SK-N-SH treated with all-trans-retinoic acid at 6 μM for 48 hours (cell line): ENCODE measurements around the gene CXCR5.

ENCODE experiments used
- ARNTL ChIP-seq: fragments of 450-650 bp; formaldehyde crosslinking; IDR thresholded peaks from 2 replicates; pipeline ENCODE4 v1.5.0; 2020; ENCODE audit warnings: low read depth, mild to moderate bottlenecking, moderate library complexity, borderline replicate concordance
- ESRRG ChIP-seq: fragments of 250-450 bp; sonication (Bioruptor Pico); IDR thresholded peaks from 2 replicates; pipeline ENCODE4 v1.6.1; 2021; ENCODE audit warnings: mild to moderate bottlenecking
- GLIS3 ChIP-seq: fragments of 250-450 bp; sonication (Bioruptor Pico); IDR thresholded peaks from 2 replicates; pipeline ENCODE4 v1.5.0; 2020; ENCODE audit warnings: mild to moderate bottlenecking, moderate library complexity
- ISL1 ChIP-seq: fragments of 250-450 bp; sonication (Bioruptor Pico); IDR thresholded peaks from 2 replicates; pipeline ENCODE4 v2.1.2; 2022; ENCODE audit warnings: mild to moderate bottlenecking, moderate library complexity
- OSR1 ChIP-seq: fragments of 250-450 bp; sonication (Bioruptor Pico); IDR thresholded peaks from 2 replicates; pipeline ENCODE4 v1.8.0; 2022; ENCODE audit warnings: moderate library complexity, mild to moderate bottlenecking, inconsistent platforms
- POU6F1 ChIP-seq: fragments of 250-450 bp; sonication (Bioruptor Pico); IDR thresholded peaks from 2 replicates; pipeline ENCODE4 v1.8.0; 2021; ENCODE audit warnings: low read depth, mild to moderate bottlenecking, moderate library complexity, borderline replicate concordance
- RARB ChIP-seq: fragments of 250-450 bp; sonication (Bioruptor Pico); IDR thresholded peaks from 2 replicates; pipeline ENCODE4 v1.8.0; 2021; ENCODE audit warnings: mild to moderate bottlenecking, moderate library complexity
- SNAI2 ChIP-seq: fragments of 250-450 bp; sonication (Bioruptor Pico); IDR thresholded peaks from 2 replicates; pipeline ENCODE4 v1.5.0; 2020; ENCODE audit warnings: mild to moderate bottlenecking, moderate library complexity
- TCF4 ChIP-seq: fragments of 250-450 bp; sonication (Bioruptor Pico); IDR thresholded peaks from 2 replicates; pipeline ENCODE4 v1.8.0; 2021; ENCODE audit warnings: mild to moderate bottlenecking, moderate library complexity, borderline replicate concordance
- ZFP3 ChIP-seq: fragments of 250-450 bp; sonication (Bioruptor Pico); IDR thresholded peaks from 2 replicates; pipeline ENCODE4 v1.5.0; 2020; ENCODE audit warnings: mild to moderate bottlenecking, moderate library complexity
- ZNF565 ChIP-seq: fragments of 450-650 bp; formaldehyde crosslinking; conservative IDR thresholded peaks from 2 replicates; pipeline ENCODE4 v1.5.0; 2020; ENCODE audit warnings: low read depth, mild to moderate bottlenecking, moderate library complexity
- ZNF70 ChIP-seq: fragments of 450-650 bp; formaldehyde crosslinking; IDR thresholded peaks from 2 replicates; pipeline ENCODE4 v1.5.0; 2020; ENCODE audit warnings: mild to moderate bottlenecking, moderate library complexity
- ZNF8 ChIP-seq: fragments of 450-650 bp; formaldehyde crosslinking; IDR thresholded peaks from 2 replicates; pipeline ENCODE4 v1.5.0; 2020; ENCODE audit warnings: mild to moderate bottlenecking, moderate library complexity
- TF ChIP-seq, protein P1 (sequence below): fragments of 250-450 bp; sonication (Bioruptor Pico); IDR thresholded peaks from 2 replicates; pipeline ENCODE4 v1.5.1; 2020; ENCODE audit warnings: low read depth, mild to moderate bottlenecking, moderate library complexity

DNA sequence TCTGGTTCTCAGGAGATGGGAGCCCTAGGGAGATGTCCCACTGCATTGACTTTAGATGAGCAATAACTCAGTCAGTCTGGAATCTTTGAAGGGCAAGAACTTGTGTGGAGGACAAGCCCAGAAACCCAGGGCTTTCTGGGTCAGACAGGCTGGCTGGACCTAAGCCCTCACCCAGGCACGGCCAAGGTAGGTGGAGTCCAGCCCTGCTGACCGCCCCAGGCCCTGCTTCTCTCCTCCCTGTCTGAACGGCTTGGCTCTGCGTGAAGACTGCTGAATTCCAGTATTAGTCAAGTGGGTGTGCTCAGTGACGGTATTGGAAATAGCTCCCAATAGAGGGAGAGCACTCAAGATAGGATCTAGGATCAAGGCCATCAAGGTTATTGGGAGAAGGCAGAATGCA is 6.1 kb downstream of the CXCR5 start:
- no peak for TF ChIP-seq POU6F1 (CRISPR knock-in tag)
- no peak for TF ChIP-seq ISL1 (CRISPR knock-in tag)
- no peak for TF ChIP-seq ESRRG (CRISPR knock-in tag)
- no peak for TF ChIP-seq ZNF8 (CRISPR knock-in tag)
- TF ChIP-seq ZNF70 (CRISPR knock-in tag) = no peak
- TF ChIP-seq RARB (CRISPR knock-in tag) = no peak
- TF ChIP-seq OSR1 (CRISPR knock-in tag) = no peak
- TF ChIP-seq SNAI2 (CRISPR knock-in tag) = no peak
- TF ChIP-seq, protein P1, sequence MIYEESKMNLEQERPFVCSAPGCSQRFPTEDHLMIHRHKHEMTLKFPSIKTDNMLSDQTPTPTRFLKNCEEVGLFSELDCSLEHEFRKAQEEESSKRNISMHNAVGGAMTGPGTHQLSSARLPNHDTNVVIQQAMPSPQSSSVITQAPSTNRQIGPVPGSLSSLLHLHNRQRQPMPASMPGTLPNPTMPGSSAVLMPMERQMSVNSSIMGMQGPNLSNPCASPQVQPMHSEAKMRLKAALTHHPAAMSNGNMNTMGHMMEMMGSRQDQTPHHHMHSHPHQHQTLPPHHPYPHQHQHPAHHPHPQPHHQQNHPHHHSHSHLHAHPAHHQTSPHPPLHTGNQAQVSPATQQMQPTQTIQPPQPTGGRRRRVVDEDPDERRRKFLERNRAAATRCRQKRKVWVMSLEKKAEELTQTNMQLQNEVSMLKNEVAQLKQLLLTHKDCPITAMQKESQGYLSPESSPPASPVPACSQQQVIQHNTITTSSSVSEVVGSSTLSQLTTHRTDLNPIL (CRISPR knock-in tag) = no peak
- no peak for TF ChIP-seq ARNTL
- TF ChIP-seq GLIS3 = no peak
- no peak for TF ChIP-seq TCF4
- no peak for TF ChIP-seq ZNF565 (CRISPR knock-in tag)
- TF ChIP-seq ZFP3 (CRISPR knock-in tag) = no peak
